GM21360 (cell line): Measurements from ENCODE around the gene PDIA3.
"Not testable (repeated sequence)": the region's sequence is repeated elsewhere in the genome, so short reads cannot be mapped to it uniquely, and the experiment has no call there.

ENCODE experiments used
- ATAC-seq: cut with Tn5 transposase; IDR thresholded peaks from one replicate; pipeline ENCODE4 v1.9.1; 2021; ENCODE audit warnings: mild to moderate bottlenecking, moderate library complexity; ENCODE audit not compliant: unreplicated experiment

The PDIA3 gene

DNA sequence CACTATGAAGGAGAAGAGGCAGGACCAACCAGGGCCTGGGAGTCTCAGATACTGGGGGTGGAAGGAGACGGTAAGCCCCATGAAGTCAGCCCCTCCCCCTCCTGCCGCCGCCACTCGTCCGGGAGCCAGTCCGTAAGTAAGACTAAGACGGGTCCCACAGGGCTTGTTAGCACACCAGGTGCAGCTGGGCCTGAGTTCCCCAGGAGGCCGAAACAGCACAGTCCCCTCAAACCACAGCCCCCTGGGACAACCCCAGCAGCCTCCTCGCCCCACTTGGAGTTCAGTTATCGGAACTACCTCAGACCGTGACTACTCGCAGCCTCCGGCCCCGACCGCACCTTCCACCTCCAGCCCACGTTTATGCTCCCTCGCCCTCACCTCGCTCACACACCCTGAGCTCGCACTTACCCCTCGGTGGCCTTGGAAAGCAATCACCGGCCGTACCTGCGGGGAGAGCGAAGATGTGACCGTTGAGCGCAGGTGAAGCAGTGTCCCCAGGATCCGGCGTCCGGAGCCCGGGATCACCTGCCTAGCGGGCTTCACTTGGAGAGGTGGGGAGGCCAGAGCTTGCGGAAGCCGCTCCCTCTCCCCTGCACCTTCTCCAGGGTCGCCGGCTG lies 30.0 kb downstream of the PDIA3 start:
- peak; percentile 58 for ATAC-seq

DNA sequence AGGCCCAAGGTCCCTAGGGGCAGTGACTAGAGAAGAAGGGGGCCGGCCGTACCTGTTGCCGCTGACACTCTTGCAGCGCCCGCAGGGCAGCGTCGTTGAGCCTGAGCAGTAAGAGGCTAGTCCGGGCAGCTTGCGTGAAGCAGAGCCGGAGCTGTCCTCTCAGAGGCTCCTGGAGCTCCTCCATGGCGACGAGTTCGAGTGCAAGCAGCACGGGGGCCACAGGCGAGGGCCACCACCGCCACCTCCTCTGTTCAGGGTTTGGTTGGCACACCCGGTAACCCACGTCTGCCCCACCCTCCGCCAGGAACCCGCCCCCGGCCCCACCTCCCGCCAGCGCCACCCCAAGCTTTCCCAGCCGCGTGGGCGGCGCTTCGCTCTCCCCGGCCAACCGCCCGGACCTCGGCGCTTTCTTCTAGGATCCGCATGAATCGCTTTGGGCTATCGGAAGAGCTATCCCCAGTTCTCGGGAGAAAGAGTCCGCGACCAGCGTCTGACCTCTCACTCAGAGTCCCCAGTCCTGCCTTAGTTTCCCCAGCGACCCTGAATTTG lies 30.6 kb downstream of the PDIA3 start, which contains the start of gene ELL3:
Gene ELL3 (minus strand): TSS at position 249 of the 549 bp plus-strand sequence. CDS start 65 bp downstream, at position 184.
- peak; percentile 31 for ATAC-seq

DNA sequence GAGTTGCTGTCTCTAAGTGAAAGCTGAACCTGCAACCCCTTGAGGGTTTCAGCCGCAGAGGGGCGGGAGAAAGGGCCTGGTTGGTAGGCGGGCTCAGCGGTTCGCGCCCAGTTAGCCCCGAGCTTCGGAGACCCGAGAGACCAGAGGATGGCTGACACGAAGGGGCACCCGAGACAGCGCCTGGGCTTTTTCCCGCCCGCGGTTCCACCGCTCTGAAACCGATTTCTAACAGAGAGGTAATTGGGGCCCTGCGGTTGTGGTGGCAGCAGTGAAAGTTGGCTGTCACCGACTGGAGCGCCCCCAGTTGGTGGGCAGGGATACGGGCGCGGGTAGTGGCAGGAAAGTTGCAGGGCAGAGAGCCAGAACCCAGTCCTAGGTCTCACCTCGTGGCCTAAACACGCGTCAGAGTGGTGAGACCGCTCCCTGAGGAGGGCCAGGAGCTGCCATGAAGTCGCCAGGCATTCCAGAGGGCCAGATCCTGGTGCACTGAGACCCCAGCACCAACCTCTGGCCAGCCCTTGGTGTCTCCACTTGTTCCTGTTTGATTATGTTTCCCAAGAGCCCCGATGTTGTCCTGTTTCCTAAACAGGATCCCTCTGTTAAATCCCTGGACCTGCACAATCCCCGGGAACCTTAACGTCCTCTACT lies 31.2 kb downstream of the PDIA3 start:
- peak; percentile 40 for ATAC-seq

DNA sequence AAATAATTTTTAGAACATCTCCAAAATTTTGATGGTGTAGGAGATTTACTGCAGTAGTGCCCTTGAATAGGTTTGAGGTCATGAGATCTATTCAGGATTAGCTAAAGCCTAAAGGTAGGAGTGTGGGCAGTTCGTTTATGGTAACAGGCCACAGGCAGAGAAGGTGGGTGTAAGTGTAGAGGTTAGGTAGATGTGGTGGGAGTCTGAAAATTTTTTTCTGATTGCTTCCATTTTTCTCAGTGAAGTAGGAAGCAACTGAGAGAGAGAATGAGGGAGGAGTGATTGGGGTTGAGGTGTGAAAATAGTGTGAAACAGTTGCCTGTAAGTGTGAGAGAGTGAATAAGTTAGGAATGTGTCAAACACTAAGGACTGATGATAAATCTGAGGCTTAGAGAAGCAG lies 32.8 kb downstream of the PDIA3 start:
- ATAC-seq: no peak

DNA sequence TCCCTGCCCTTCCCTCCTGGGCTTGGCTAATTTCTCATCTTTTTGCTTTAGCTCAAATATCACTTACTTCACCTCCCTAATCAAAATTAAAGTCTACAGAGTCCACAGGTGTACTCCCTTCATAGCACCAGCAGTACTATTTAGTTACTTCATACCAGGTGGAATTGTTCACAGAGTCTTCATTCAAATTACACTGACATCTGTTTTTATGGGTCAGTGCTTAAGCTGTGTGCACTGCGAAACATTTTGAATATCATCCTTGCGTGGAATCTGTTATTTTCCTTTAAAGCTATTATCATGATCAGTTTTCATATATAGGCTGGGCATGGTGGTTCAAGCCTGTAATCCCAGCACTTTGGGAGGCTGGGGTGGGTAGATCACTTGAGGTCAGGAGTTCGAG lies 43.2 kb downstream of the PDIA3 start:
- ATAC-seq: no peak

DNA sequence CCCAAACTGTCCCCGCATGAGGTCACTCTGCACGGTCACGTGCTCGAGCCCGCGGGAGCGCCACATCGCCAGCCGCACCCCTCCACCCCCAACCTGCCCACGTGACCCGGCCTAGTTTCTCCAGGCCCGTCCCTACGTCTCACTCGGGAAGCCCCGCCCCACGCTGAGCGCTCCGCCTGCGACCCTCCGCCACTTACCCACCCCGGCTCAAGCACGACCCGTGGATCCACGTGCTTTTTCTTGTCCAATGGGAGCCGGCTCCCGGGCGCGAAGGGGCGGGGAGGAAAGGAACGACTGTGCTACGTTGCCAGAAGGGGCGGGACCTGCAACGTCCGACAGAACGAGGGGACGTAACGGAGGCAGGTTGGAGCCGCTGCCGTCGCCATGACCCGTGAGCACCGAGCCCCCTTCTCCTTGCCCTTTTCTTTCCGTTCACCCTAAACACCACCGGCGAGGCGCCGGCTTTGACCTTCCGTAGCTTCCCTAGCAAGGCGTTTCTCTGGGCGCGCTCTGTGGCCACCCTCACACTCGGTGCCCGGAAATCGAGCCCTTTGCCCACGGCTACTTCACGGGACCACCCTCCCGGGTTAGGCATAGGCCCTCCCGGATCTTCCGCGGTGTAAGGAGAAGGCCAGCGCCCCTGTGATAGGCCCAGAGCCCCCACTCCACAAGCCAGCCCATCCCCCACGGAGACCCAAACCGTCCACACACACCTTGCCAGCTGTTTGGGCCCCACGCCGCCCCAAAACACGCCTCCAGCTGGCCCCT lies 45.9 kb downstream of the PDIA3 start, which contains the start of gene SERF2:
Gene SERF2 (plus strand): TSS at position 328 of the 768 bp plus-strand sequence. CDS start 57 bp downstream, at position 385.
- ATAC-seq: peak; percentile 84

DNA sequence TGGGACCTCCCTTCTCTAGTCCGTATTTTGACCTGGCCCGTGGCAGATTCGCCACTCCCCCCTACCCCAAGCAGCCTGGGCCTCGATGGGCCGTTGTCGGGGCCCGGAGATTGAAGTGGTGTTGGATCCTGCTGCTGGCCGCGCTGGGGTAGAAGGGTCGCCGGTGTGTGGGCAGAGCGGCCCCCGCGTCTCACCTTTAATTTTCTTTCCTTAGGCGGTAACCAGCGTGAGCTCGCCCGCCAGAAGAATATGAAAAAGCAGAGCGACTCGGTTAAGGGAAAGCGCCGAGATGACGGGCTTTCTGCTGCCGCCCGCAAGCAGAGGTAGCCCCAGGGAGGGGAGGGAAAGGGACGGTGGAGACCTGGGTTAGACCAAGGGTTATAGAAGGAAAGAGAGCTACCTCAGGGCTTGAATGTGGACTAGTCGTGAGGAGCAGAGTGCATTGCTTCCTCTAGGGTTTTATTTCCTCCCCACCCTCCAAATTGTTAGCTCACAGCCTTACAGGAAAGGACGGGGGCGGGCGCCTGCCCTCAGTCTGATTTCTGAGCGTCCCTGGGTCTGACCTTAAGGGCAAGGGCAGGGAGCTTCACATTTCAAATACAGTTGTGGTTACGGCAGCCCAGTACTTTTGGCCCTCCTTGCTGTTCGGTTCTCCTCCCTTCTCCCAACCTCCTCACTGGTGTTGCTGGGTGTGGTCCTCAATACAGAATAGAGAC lies 46.7 kb downstream of the PDIA3 start:
- no peak for ATAC-seq

DNA sequence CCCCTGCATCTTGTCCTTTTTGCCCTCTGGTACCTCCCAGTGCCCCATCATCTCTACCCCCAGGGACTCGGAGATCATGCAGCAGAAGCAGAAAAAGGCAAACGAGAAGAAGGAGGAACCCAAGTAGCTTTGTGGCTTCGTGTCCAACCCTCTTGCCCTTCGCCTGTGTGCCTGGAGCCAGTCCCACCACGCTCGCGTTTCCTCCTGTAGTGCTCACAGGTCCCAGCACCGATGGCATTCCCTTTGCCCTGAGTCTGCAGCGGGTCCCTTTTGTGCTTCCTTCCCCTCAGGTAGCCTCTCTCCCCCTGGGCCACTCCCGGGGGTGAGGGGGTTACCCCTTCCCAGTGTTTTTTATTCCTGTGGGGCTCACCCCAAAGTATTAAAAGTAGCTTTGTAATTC lies 47.4 kb downstream of the PDIA3 start:
- ATAC-seq: no peak

DNA sequence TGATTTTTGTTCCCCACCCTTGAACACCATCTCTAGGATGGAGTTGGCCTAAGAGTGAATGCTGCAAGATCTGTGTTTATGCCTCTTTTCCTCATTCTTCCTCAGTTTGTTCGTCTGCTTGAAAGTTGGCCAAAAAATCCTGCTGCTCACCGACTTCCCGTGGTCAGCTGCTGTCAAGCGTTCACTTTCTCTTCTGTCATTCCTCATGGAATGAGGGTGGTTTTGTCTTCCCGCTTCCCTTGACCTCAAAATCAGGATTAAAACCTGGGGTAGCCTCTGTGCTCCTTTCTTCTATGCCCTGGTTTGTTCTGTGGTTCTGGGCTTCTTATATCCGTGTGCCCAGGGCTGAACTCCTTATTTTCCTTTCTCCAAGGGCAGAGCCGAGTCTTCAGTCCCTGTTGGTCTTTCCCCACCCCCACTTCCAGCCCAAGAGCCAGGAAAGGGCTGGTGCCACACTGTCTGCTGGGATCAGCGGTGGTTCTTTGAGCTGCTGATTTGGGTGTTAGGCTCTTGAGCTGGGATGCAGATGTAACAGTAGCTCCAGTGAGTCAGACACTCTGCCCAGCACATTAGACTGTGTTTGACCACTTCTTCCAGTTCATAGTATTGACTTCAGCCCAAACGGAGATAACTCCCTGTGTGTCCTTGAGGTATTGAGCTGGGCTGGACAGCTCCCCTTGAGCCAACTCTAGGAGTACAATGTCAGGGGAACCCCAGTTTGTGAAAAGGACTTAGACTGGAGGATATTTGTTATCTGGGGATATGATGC lies 48.2 kb downstream of the PDIA3 start:
- no peak for ATAC-seq

DNA sequence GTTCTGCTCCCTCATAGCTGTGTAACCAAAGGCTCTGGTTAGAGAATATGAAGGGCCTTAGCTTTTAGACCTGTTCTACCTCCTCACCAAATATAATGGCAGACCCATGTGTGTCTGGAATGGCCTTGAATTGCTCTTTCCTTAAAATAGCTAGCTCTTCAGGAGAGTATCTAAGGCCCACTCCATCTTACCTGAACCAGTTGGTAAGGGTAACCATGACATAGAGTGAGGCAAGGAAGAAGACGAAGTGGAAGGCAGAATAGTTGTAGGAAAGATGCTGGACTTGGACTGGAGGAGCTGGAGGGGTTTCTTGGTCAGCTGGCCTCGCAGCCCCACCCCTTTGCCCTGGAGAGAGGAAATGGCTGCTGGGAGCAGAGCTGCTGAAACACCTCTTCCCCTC lies 49.0 kb downstream of the PDIA3 start:
- ATAC-seq: no peak

DNA sequence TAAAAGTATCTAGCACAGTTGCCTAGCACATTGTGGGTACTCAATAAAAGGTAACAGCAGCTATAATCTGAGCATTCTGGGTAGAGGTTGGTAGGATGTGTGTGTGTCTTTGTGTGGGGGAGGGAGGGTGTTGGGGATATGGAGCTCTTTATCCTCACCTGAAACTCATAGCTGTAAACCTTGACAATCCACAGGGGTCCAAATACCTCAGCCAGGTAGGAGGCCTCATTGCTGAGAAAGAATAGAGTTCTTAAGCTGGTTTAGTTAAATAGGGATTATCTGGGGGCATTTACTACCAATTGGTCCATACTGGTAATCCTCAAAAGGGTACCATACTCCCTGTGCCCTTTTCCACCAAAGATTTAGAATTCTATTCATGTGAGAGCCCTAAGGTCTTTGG lies 49.8 kb downstream of the PDIA3 start:
- no peak for ATAC-seq

DNA sequence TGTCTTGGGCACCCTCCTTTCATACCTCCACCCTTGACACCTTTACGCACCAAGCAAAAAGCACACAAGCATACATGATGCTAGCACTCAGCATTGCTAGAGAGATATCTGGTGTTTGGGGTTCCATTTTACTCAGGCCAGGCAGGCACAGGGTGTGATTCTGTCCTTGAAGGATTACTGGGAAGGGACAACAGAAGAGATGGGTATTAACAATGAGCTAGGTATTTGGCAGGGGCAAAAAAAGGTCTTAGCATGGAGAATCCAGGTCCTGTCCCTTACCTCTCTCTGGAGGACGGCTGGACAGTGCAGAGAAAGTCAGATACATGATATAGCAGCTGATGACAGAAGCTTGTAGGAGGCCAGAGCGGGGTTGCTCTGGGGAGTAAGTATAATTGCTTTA lies 50.3 kb downstream of the PDIA3 start:
- no peak for ATAC-seq

DNA sequence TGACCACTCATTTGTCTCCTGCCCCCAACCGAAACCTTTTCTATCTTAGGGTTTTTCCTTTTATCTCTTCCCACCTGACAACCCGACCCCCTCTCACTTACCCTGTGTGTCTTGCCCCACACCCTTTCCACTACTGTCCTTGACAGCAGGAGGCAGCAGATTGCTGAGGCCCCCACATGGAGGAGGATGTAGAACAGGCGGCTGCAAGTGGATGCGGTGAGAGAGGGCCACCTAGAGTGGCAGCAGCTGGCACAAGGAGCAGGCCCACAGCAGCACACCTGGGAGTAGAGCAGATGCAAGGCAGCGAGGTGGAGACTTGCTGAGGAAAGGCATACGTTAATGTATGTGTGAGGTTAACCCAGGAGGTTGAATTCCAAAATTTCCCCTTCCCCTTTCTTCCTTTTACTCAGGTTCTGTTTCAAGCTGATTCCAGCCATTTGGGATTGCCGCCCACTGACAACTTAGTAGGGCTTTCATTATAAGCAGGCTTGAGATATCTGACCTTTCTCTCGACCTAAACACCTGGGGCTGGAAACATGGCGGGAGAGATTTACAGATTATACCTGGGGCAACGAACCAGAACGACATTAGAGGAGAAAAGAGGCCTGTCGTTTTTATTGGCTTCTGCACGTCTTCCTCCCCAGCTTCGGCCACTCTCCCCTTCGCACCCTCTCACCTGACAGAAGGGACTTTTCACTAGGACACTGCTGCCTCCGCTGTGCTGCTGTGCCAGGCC lies 53.1 kb downstream of the PDIA3 start:
- no peak for ATAC-seq

DNA sequence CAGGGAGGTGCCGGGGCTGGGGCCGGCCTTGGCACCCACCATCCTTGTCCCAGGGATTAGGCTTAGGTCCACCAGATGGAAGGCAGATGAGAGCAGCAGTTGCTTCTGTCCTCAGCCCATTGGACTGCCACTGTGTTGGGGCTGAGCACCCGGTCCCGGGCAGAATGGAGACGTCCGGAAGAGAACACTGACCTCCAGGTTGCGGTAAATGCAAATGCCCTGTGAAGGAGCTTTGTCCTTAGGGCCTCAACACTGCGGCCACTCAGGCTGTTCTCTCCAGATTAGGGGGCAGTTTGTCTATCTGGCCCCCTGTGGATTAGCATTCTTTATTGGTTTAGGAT lies 53.7 kb downstream of the PDIA3 start, which contains the start of gene SERINC4:
Gene SERINC4 (minus strand): TSS at position 276 of the 341 bp plus-strand sequence. CDS start 234 bp downstream, at position 42.
- ATAC-seq: no peak

DNA sequence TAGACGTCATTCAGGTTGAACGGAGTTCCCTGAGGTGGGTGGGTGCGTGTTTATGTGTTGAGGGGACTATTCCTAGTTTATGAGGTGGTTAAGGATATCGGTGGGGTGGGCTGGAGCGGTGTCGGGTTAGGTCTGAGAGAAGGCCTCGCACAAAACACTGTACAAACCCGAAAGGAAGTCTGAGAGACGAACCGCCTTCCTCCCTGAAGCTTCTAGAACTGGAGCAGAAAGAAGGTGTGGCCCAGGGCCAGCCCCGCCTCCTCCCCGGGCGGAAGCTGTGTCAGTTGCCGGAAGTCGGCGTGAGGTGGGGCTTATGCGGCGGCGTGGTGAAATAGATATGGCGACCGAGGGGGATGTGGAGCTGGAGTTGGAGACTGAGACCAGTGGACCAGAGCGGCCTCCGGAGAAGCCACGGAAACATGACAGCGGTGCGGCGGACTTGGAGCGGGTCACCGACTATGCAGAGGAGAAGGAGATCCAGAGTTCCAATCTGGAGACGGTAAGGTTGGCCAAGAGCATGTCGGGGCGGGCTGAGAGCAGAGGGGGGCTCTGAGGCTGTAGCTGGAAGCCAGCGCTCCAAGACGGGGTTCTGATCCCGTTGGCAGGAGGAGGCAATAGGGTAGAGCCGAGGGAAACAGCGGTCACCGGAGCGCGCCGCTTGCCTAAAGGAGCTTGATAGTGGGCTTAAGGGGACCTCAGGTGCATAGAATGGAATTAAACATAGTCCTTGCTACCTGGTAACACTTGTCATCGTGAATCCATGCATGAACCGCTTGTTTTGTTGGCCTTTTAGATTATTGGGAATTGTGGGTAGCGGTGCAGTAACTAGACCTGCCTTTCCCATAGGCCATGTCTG lies 54.3 kb downstream of the PDIA3 start, which contains the start of gene HYPK:
Gene HYPK (plus strand): TSS at position 314 of the 856 bp plus-strand sequence. CDS start 24 bp downstream, at position 338.
- peak; percentile 59 for ATAC-seq

DNA sequence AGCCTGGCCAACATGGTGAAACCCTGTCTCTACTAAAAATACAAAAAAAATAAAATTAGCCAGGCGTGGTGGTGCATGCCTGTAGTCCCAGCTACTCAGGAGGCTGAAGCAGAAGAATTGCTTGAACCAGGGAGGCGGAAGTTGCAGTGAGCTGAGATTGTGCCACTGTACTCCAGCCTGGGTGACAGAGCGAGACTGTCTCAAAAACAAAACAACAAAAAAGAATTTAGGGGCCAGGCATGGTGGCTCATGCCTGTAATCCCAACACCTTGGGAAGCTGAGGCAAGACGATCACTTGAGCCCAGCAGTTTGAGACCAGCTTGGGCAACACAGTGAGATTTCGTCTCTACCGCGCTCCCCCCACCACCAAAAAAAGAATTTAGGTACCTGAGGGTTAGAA lies 56.4 kb downstream of the PDIA3 start:
- not testable (repeated sequence) for ATAC-seq

DNA sequence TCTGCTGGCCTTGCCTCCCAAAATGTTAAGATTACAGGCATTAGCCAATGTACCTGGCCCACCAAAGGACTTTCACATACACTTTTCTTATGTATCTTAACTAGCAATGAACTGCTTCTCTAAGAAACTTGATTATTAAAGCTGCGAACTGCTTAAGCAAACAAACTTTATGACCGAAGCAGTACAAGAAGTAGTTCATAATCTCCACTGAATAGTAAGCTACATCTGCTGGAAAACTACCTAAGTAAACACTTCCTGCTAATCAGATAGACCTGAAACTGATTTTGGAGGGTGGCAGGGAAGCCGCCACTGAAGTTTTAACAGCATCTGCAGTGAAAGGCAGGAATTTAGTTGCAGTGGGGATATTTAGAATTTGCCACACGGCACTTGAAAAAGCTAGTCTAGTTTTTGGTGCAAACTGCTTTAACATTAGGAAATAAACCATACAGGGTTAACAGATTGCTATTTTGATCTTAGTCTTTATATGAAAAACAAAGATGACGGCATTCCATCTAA lies 62.3 kb downstream of the PDIA3 start:
- ATAC-seq: no peak
